GM12891 (cell line): ENCODE measurements around the gene TBC1D1.

ENCODE experiments used
- PAX5 ChIP-seq: IDR thresholded peaks from 2 replicates; pipeline ENCODE4 v1.6.1; 2011; ENCODE audit warnings: low read length, moderate library complexity, mild to moderate bottlenecking; ENCODE audit not compliant: insufficient read depth, severe bottlenecking
- POLR2A ChIP-seq: IDR thresholded peaks from 2 replicates; pipeline ENCODE4 v1.6.1; 2011; ENCODE audit warnings: low read depth, low read length, control low read depth
- POLR2AphosphoS5 ChIP-seq: IDR thresholded peaks from 2 replicates; pipeline ENCODE4 v1.6.1; 2011; ENCODE audit warnings: low read depth, low read length, control low read depth
- POU2F2 ChIP-seq: IDR thresholded peaks from 2 replicates; pipeline ENCODE4 v1.6.1; 2011; ENCODE audit warnings: low read depth, mild to moderate bottlenecking, control low read depth, low read length, moderate library complexity
- TAF1 ChIP-seq: IDR thresholded peaks from 2 replicates; pipeline ENCODE4 v1.6.1; 2011; ENCODE audit warnings: low read depth, low read length, control low read depth

DNA sequence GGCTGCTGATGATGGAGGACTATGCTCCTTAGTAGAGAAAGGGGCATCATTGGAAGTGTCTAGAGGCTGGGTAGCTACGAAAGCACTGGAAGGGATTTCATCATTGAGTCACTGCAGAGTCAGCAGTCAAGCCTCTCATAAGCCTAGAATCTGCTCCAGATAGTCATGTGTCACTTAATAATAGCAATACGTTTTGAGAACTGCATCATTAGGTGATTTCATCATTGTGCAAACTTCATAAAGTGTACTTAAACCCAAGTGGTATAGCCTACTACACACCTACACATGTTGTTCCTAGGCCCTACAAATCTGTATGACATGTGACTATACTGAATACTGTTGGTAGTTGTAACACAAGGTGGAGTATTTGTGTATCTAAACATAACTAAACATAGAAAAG lies 234.9 kb downstream of the TBC1D1 start:
- TF ChIP-seq TAF1, result no peak
- no peak for TF ChIP-seq POLR2A
- no peak for TF ChIP-seq POLR2AphosphoS5
- TF ChIP-seq POU2F2, result no peak
- no peak for TF ChIP-seq PAX5
